ENCODE results near the gene CISD1. TPM values are rescaled to one million over a fixed set of nuclear protein-coding genes. Genes with fewer than 3 reads are reported as not detected.

The CISD1 gene
- total RNA-seq, 2 donors from 2014 or later, result 133 to 135 TPM

GRCh38 chr10:58336242-58336641, 67.3 kb downstream of the CISD1 start:
- ATAC-seq (no peak), DNase-seq (no peak)
- intact Hi-C loops (cut with DNase I), result loop anchor here in 1 of 2 donors (10.0 kb wide), 1 partner anchor 49 kb away; the partner anchor contains the start of gene TFAM

Other genes starting within 250 kb of the CISD1 start
- 1 to 10 TPM; 2.7 to 3.1 TPM for gene IPMK, start 1.3 kb upstream of the CISD1 start, total RNA-seq
- 10 to 100 TPM; 27.8 to 31.3 TPM for gene UBE2D1, start 65.8 kb downstream of the CISD1 start, total RNA-seq
- gene TFAM, start 116.2 kb downstream of the CISD1 start, total RNA-seq, result 10 to 100 TPM; 32.2 to 32.6 TPM
- gene BICC1, start 243.7 kb downstream of the CISD1 start, total RNA-seq, result 10 to 100 TPM; 13.0 to 14.2 TPM